Endothelial cell of umbilical vein (primary cell): ENCODE measurements around the gene TMTC1. TPM values are rescaled to one million over a fixed set of nuclear protein-coding genes. Genes with fewer than 3 reads are reported as not detected.

ENCODE experiments used
- BruUV-seq: library from RNA; stranded (reverse); fragments of 400-500 nt; replicated peaks from 2 replicates; lab custom pipeline; 2021; lab: Mats Ljungman, UMichigan
- CTCF ChIA-PET: fragments of 300-600, 350-600 bp; sonication (Branson Sonifier 250); formaldehyde crosslinking; loops from one replicate; lab custom pipeline; 2021; ENCODE audit warnings: antibody characterized with exemption, inconsistent platforms; lab: Charles Lee
- POLR2A ChIA-PET: fragments of 300-600, 350-600 bp; sonication (Branson Sonifier 250); formaldehyde crosslinking; loops from one replicate; lab custom pipeline; 2021; ENCODE audit warnings: antibody characterized with exemption, inconsistent platforms; lab: Charles Lee
- DNase-seq: peaks from one replicate; pipeline ENCODE4 v3.0.0-alpha.2; 2011; ENCODE audit warnings: low read depth, low spot score
- FAIRE-seq: peaks from 2 replicates; lab custom pipeline; 2011; peaks lifted over from hg19 to GRCh38; lab: Jason Lieb, UNC
- H2AFZ ChIP-seq: 2 replicates; pipeline ENCODE4 v1.6.0; 2012; ENCODE audit warnings: low read depth, low read length, control low read depth, inconsistent platforms
- H3K27ac ChIP-seq: 2 replicates; pipeline ENCODE4 v1.5.1; 2011; ENCODE audit warnings: low read depth, mild to moderate bottlenecking, control low read depth, low read length, moderate library complexity; ENCODE audit not compliant: insufficient read depth
- H3K27me3 ChIP-seq, 2 experiments: 2 replicates each; pipeline versions ENCODE4 v1.6.0 to v1.6.1; 2011; ENCODE audit warnings: low read length in 2 of 2, mixed read lengths in 1 of 2; ENCODE audit not compliant: control insufficient read depth in 2 of 2, insufficient read depth in 2 of 2
- H3K36me3 ChIP-seq, 2 experiments: 2 replicates in 1 of 2; 3 replicates in 1 of 2; pipeline ENCODE4 v1.5.1; 2011; ENCODE audit warnings: low read length in 2 of 2, mild to moderate bottlenecking in 1 of 2, moderate library complexity in 1 of 2; ENCODE audit not compliant: control insufficient read depth in 2 of 2, insufficient read depth in 2 of 2; ENCODE audit errors: extremely low read depth in 1 of 2
- H3K4me1 ChIP-seq: 3 replicates; pipeline ENCODE4 v1.5.1; 2011; ENCODE audit warnings: mild to moderate bottlenecking, low read length; ENCODE audit not compliant: control insufficient read depth, insufficient read depth; ENCODE audit errors: extremely low read depth
- H3K4me2 ChIP-seq: 2 replicates; pipeline ENCODE4 v1.6.1; 2011; ENCODE audit warnings: low read length, control low read depth, mixed read lengths; ENCODE audit not compliant: insufficient read depth
- H3K4me3 ChIP-seq, 3 experiments: fragments of 200-600 bp in 1 of 3; sonication (generic), shearing (Covaris generic) in 1 of 3; replicated peaks in 1 of 3; 2 replicates each; pipeline ENCODE4 v1.5.1; 2011 to 2016; ENCODE audit warnings: control low read depth in 3 of 3, low read length in 3 of 3, mild to moderate bottlenecking in 2 of 3, inconsistent platforms in 1 of 3, low read depth in 1 of 3, moderate library complexity in 1 of 3; ENCODE audit not compliant: insufficient read depth in 1 of 3
- H3K79me2 ChIP-seq: 2 replicates; pipeline ENCODE4 v1.6.0; 2012; ENCODE audit warnings: low read length, inconsistent platforms; ENCODE audit not compliant: control insufficient read depth, insufficient read depth
- H3K9ac ChIP-seq: replicated peaks from 2 replicates; pipeline ENCODE3; 2011; ENCODE audit warnings: low read length, control low read depth; ENCODE audit not compliant: insufficient read depth; ENCODE audit errors: extremely low read depth
- H3K9me1 ChIP-seq: replicated peaks from 3 replicates; pipeline ENCODE4 v1.6.0; 2011; ENCODE audit warnings: mild to moderate bottlenecking, low read length; ENCODE audit not compliant: control insufficient read depth, insufficient read depth; ENCODE audit errors: extremely low read depth
- H3K9me3 ChIP-seq: replicated peaks from 2 replicates; pipeline ENCODE4 v1.5.1; 2012; ENCODE audit warnings: low read length, inconsistent platforms; ENCODE audit not compliant: control insufficient read depth, insufficient read depth
- H4K20me1 ChIP-seq: replicated peaks from 2 replicates; pipeline ENCODE3; 2011; ENCODE audit warnings: mild to moderate bottlenecking, low read length; ENCODE audit not compliant: control insufficient read depth, insufficient read depth; ENCODE audit errors: extremely low read depth
- EZH2 ChIP-seq: IDR thresholded peaks from 2 replicates; pipeline ENCODE4 v1.6.1; 2012; ENCODE audit warnings: borderline replicate concordance, low read depth, mild to moderate bottlenecking, moderate library complexity, low read length, inconsistent platforms; ENCODE audit not compliant: severe bottlenecking
- FOS ChIP-seq: IDR thresholded peaks from 2 replicates; pipeline ENCODE4 v1.6.1; 2011; ENCODE audit warnings: mild to moderate bottlenecking, low read length, moderate library complexity, borderline replicate concordance; ENCODE audit not compliant: insufficient read depth
- GATA2 ChIP-seq: IDR thresholded peaks from 2 replicates; pipeline ENCODE4 v1.7.0; 2011; ENCODE audit warnings: low read depth, mild to moderate bottlenecking, moderate library complexity, mixed read lengths, low read length; ENCODE audit not compliant: insufficient read length, insufficient read depth
- JUN ChIP-seq: IDR thresholded peaks from 2 replicates; pipeline ENCODE4 v1.6.1; 2011; ENCODE audit warnings: borderline replicate concordance, low read depth; ENCODE audit not compliant: insufficient read length, insufficient read depth
- MYC ChIP-seq: IDR thresholded peaks from one replicate; pipeline ENCODE4 v1.6.1; 2011; ENCODE audit warnings: mild to moderate bottlenecking, low read depth, low read length
- POLR2A ChIP-seq: IDR thresholded peaks from 2 replicates; pipeline ENCODE4 v1.6.1; 2012; ENCODE audit warnings: low read depth, mild to moderate bottlenecking, control low read depth, low read length
- POLR2AphosphoS5 ChIP-seq: IDR thresholded peaks from 2 replicates; pipeline ENCODE4 v1.6.1; 2012; ENCODE audit warnings: low read depth, mild to moderate bottlenecking, control low read depth, low read length, moderate library complexity; ENCODE audit not compliant: insufficient read depth
- dilution Hi-C: fragments of 300-500 bp; cut with MboI; formaldehyde crosslinking; loops from one replicate; pipeline ENCODE4 v1.15.0; 2019; ENCODE audit warnings: low sequenced_read_pairs; ENCODE audit not compliant: extremely low pct_ligation_motif_present
- intact Hi-C: fragments of 100-400 bp; cut with micrococcal nuclease; formaldehyde crosslinking; loops from one replicate; pipeline ENCODE4 v1.10.0; 2022
- polyA plus RNA-seq, 4 experiments: library from polyadenylated mRNA; depleted of rRNA in 3 of 4; stranded (reverse) in 3 of 4; unstranded in 1 of 4; fragments of >200 nt; gene quantifications; 2 replicates each; pipeline versions ENCODE4 v1.2.1 to v1.2.3, GENCODE V29; 2011 to 2012; ENCODE audit warnings: missing spikeins in 1 of 4
- total RNA-seq: library from RNA; stranded (reverse); gene quantifications from 2 replicates; pipeline ENCODE4 v1.2.3, GENCODE V29; 2021
- TF ChIP-seq, protein P1 (sequence below), 2 donors: IDR thresholded peaks; 1 replicate in 1 of 2; 2 replicates in 1 of 2; pipeline ENCODE4 v1.5.1; 2011; ENCODE audit warnings: low read length in 2 of 2, mild to moderate bottlenecking in 2 of 2, moderate library complexity in 2 of 2, control low read depth in 1 of 2, inconsistent platforms in 1 of 2, low read depth in 1 of 2; ENCODE audit not compliant: insufficient read depth in 1 of 2; ENCODE audit errors: extremely low read depth in 1 of 2
- TF ChIP-seq, protein P2 (sequence below): IDR thresholded peaks from 2 replicates; pipeline ENCODE4 v1.6.1; 2011; ENCODE audit not compliant: insufficient read depth, insufficient read length

Gene TMTC1
- total and polyA plus RNA-seq, 2 donors (not counting 3 experiments of a cell fraction or from before 2014, with no cell fraction given) = 5.4 to 5.9 TPM

DNA sequence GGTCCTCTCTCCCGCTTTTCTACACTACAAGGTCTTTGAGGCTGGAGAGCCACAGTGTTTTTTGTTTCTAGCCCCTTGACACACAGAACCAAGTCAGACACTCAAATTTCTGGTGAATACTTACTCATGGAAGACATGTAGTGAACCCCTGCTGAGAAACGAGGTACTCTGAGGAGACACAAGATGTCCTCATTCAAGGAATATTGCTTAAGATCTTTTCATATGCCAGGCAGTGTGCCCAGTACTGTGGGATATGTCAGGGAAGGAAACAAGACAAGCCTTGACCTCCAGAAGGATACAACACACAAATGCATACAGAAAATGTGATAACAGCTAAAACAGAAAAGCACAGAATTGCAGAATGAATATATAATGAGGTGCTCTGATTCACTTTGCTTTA, 75.9 kb downstream of the TMTC1 start:
- POLR2A ChIA-PET = no interaction called here
- TF ChIP-seq POLR2A (no peak), POLR2AphosphoS5 (no peak), GATA2 (no peak), JUN (no peak), FOS (no peak), MYC (no peak), EZH2 (no peak)
- TF ChIP-seq, protein P1, sequence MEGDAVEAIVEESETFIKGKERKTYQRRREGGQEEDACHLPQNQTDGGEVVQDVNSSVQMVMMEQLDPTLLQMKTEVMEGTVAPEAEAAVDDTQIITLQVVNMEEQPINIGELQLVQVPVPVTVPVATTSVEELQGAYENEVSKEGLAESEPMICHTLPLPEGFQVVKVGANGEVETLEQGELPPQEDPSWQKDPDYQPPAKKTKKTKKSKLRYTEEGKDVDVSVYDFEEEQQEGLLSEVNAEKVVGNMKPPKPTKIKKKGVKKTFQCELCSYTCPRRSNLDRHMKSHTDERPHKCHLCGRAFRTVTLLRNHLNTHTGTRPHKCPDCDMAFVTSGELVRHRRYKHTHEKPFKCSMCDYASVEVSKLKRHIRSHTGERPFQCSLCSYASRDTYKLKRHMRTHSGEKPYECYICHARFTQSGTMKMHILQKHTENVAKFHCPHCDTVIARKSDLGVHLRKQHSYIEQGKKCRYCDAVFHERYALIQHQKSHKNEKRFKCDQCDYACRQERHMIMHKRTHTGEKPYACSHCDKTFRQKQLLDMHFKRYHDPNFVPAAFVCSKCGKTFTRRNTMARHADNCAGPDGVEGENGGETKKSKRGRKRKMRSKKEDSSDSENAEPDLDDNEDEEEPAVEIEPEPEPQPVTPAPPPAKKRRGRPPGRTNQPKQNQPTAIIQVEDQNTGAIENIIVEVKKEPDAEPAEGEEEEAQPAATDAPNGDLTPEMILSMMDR (IDR thresholded peaks at IDR 0.05; ENCODE audit: extremely low read depth in 1 of 2, insufficient read depth in 1 of 2, low read depth in 1 of 2, low read length in 2 of 2) = no peak
- TF ChIP-seq, protein P2, sequence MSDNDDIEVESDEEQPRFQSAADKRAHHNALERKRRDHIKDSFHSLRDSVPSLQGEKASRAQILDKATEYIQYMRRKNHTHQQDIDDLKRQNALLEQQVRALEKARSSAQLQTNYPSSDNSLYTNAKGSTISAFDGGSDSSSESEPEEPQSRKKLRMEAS = no peak
- Histone ChIP-seq H2AFZ (no peak overlapping the region), H3K9me3 (no peaks in the 10 kb centered on the region), H4K20me1 (no peaks in the 10 kb centered on the region), H3K27ac (no peak overlapping the region), H3K4me1 (no peaks in the 10 kb centered on the region), H3K9ac (no peak overlapping the region), H3K79me2 (no peaks in the 10 kb centered on the region), H3K9me1 (no peaks in the 10 kb centered on the region), H3K4me3 (no peak overlapping the region), H3K27me3 (no peaks in the 10 kb centered on the region), H3K4me2 (no peak overlapping the region), H3K36me3 (no peaks in the 10 kb centered on the region)
- no peak for FAIRE-seq
- dilution Hi-C loops = no loop called here
- no peak for DNase-seq
- intact Hi-C loops = no loop called here
- no TSS peak for BruUV-seq
- CTCF ChIA-PET = no interaction called here
